ENCODE measurements around the gene NRCAM.
A peak's percentile ranks its signal among the peaks of the same experiment; 100 is the strongest.
"Not testable (repeated sequence)": the region's sequence is repeated elsewhere in the genome, so short reads cannot be mapped to it uniquely, and the experiment has no call there.

NRCAM gene

GRCh38 chr7:108268200-108268820, 187.9 kb downstream of the NRCAM start:
- DNase-seq, result no peak

GRCh38 chr7:108267615-108268014, 188.6 kb downstream of the NRCAM start:
- DNase-seq, result no peak

GRCh38 chr7:108266491-108266890, 189.7 kb downstream of the NRCAM start:
- no peak for DNase-seq

GRCh38 chr7:108266035-108266434, 190.2 kb downstream of the NRCAM start:
- no peak for DNase-seq

- no peak for DNase-seq
These were observed 191.2 kb downstream of the NRCAM start for GRCh38 chr7:108265007-108265406.

- DNase-seq, result no peak
These were observed 192.8 kb downstream of the NRCAM start for GRCh38 chr7:108263425-108263824.

- DNase-seq, result no peak
These were observed 194.5 kb downstream of the NRCAM start for GRCh38 chr7:108261560-108262255.

- not testable (repeated sequence) for DNase-seq
These were observed 196.8 kb downstream of the NRCAM start for GRCh38 chr7:108259447-108259846.

GRCh38 chr7:108257954-108258353, 198.3 kb downstream of the NRCAM start:
- DNase-seq, result no peak

- no peak for DNase-seq
These were observed 202.0 kb downstream of the NRCAM start for GRCh38 chr7:108254259-108254658.

GRCh38 chr7:108253275-108254044, 202.8 kb downstream of the NRCAM start:
- no peak for DNase-seq

- DNase-seq, result no peak
These were observed 204.1 kb downstream of the NRCAM start for GRCh38 chr7:108252177-108252576.

- DNase-seq, result no peak
These were observed 204.5 kb downstream of the NRCAM start for GRCh38 chr7:108251700-108252099.

- DNase-seq, result no peak
These were observed 206.8 kb downstream of the NRCAM start for GRCh38 chr7:108249453-108249852.

- DNase-seq, result no peak
These were observed 207.4 kb downstream of the NRCAM start for GRCh38 chr7:108248821-108249220.

- no peak for DNase-seq
These were observed 207.8 kb downstream of the NRCAM start for GRCh38 chr7:108248418-108248817.

GRCh38 chr7:108247614-108248013, 208.6 kb downstream of the NRCAM start:
- no peak for DNase-seq

GRCh38 chr7:108246227-108246837, 209.9 kb downstream of the NRCAM start:
- DNase-seq, result peak; percentile 41

- no peak for DNase-seq
These were observed 210.6 kb downstream of the NRCAM start for GRCh38 chr7:108245523-108246226.

- no peak for DNase-seq
These were observed 212.1 kb downstream of the NRCAM start for GRCh38 chr7:108244110-108244509.

GRCh38 chr7:108239501-108240225, 216.6 kb downstream of the NRCAM start:
- DNase-seq, result peak; percentile 43

All from retina (tissue), 1 donor.